WTC11 (cell line): ENCODE data around the gene DYNC1I2.

Experiments used
- ATF1 ChIP-seq: sonication (generic); formaldehyde crosslinking; IDR thresholded peaks from 2 replicates; pipeline ENCODE4 v1.8.1; 2023; ENCODE audit warnings: mild to moderate bottlenecking, moderate library complexity, missing genetic modification reagents
- TF ChIP-seq, protein P1 (sequence below): sonication (generic); formaldehyde crosslinking; IDR thresholded peaks from 2 replicates; pipeline ENCODE4 v1.8.1; 2023; ENCODE audit warnings: mild to moderate bottlenecking, missing genetic modification reagents, moderate library complexity
- TF ChIP-seq, protein P2 (sequence below): fragments of 200-600 bp; IDR thresholded peaks from 2 replicates; pipeline ENCODE4 v1.8.0; 2022; ENCODE audit warnings: antibody characterized with exemption

DNA sequence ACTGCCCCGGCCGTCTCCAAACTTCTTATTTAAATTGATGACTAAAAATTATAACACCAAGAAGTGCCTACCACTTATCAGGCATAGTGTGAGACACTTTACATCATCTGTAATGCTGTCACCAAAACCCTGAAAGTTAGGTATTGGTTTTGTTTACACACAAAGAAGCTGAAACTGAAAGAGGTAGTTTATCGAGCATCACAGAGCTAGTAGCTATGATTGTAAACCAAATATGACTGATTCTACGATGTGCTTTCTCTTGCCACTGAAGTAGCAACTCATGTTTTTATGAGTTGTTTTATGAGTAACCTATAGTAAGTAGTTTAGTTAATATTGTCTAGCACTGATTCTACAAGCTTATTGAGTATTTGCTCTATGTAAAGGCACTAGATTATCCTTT is 31.5 kb downstream of the DYNC1I2 start:
- TF ChIP-seq ATF1 (CRISPR knock-in tag): no peak
- TF ChIP-seq, protein P1, sequence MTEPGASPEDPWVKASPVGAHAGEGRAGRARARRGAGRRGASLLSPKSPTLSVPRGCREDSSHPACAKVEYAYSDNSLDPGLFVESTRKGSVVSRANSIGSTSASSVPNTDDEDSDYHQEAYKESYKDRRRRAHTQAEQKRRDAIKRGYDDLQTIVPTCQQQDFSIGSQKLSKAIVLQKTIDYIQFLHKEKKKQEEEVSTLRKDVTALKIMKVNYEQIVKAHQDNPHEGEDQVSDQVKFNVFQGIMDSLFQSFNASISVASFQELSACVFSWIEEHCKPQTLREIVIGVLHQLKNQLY (CRISPR knock-in tag): no peak
- TF ChIP-seq, protein P2, sequence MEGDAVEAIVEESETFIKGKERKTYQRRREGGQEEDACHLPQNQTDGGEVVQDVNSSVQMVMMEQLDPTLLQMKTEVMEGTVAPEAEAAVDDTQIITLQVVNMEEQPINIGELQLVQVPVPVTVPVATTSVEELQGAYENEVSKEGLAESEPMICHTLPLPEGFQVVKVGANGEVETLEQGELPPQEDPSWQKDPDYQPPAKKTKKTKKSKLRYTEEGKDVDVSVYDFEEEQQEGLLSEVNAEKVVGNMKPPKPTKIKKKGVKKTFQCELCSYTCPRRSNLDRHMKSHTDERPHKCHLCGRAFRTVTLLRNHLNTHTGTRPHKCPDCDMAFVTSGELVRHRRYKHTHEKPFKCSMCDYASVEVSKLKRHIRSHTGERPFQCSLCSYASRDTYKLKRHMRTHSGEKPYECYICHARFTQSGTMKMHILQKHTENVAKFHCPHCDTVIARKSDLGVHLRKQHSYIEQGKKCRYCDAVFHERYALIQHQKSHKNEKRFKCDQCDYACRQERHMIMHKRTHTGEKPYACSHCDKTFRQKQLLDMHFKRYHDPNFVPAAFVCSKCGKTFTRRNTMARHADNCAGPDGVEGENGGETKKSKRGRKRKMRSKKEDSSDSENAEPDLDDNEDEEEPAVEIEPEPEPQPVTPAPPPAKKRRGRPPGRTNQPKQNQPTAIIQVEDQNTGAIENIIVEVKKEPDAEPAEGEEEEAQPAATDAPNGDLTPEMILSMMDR: no peak
